CD4-positive, alpha-beta T cell (primary cell): Measurements from ENCODE around the gene C9orf72. TPM values are rescaled to one million over a fixed set of nuclear protein-coding genes. Genes with fewer than 3 reads are reported as not detected.
A peak's percentile ranks its signal among the peaks of the same experiment; 100 is the strongest.

ENCODE experiments used
- ATAC-seq: fragments of 200-7000 bp; cut with Tn5 transposase; one replicate; pipeline ENCODE4 v1.10.0; 2022; ENCODE audit warnings: mild to moderate bottlenecking; ENCODE audit not compliant: poor library complexity
- CTCF ChIA-PET: fragments of 350-600 bp; sonication (Branson Sonifier 250); formaldehyde crosslinking; loops from one replicate; lab custom pipeline; 2021; ENCODE audit warnings: antibody characterized with exemption, inconsistent platforms; lab: Charles Lee
- POLR2A ChIA-PET: fragments of 350-600 bp; sonication (Branson Sonifier 250); formaldehyde crosslinking; loops from one replicate; lab custom pipeline; 2021; ENCODE audit warnings: antibody characterized with exemption, inconsistent platforms; lab: Charles Lee
- DNase-seq, 14 experiments: peaks; one replicate each; pipeline ENCODE4 v3.0.0-alpha.2; 2013 to 2020; ENCODE audit warnings: mixed read lengths in 2 of 14
- H3K27ac ChIP-seq, 2 donors: one replicate each; pipeline versions ENCODE4 v1.5.1 to v1.7.0; 2013; ENCODE audit warnings: low read length in 2 of 2, low read depth in 1 of 2, mild to moderate bottlenecking in 1 of 2
- H3K27me3 ChIP-seq, 2 experiments: 1 replicate in 1 of 2; 2 replicates in 1 of 2; pipeline versions ENCODE4 v1.6.1 to v1.7.0; 2013; ENCODE audit warnings: low read length in 2 of 2, control low read depth in 1 of 2, mild to moderate bottlenecking in 1 of 2, moderate library complexity in 1 of 2; ENCODE audit not compliant: insufficient read depth in 2 of 2, control insufficient read depth in 1 of 2
- H3K36me3 ChIP-seq: one replicate; pipeline ENCODE4 v1.6.1; 2013; ENCODE audit warnings: low read length, control low read depth; ENCODE audit not compliant: insufficient read depth
- H3K4me1 ChIP-seq: one replicate; pipeline ENCODE4 v1.6.1; 2013; ENCODE audit warnings: low read length, control low read depth; ENCODE audit not compliant: insufficient read depth
- H3K4me3 ChIP-seq: one replicate; pipeline ENCODE4 v1.5.1; 2013; ENCODE audit warnings: mild to moderate bottlenecking, low read length, moderate library complexity
- H3K9me3 ChIP-seq, 2 experiments: 1 replicate in 1 of 2; 2 replicates in 1 of 2; pipeline versions ENCODE4 v1.6.1 to v1.7.0; 2013; ENCODE audit warnings: low read length in 2 of 2, mild to moderate bottlenecking in 2 of 2, control low read depth in 1 of 2, moderate library complexity in 1 of 2; ENCODE audit not compliant: control insufficient read depth in 1 of 2, insufficient read depth in 1 of 2
- H3K27ac Mint-ChIP-seq: one replicate; pipeline ENCODE4 v1.8.0; 2020; ENCODE audit warnings: mixed read lengths
- H3K27me3 Mint-ChIP-seq: one replicate; pipeline ENCODE4 v1.8.0; 2021; ENCODE audit warnings: mixed read lengths
- H3K36me3 Mint-ChIP-seq: one replicate; pipeline ENCODE4 v1.8.0; 2021; ENCODE audit warnings: low read depth, mixed read lengths
- H3K4me1 Mint-ChIP-seq: one replicate; pipeline ENCODE4 v1.8.0; 2021; ENCODE audit warnings: low read depth, mixed read lengths
- H3K4me3 Mint-ChIP-seq: one replicate; pipeline ENCODE4 v1.8.0; 2020; ENCODE audit warnings: mild to moderate bottlenecking, mixed read lengths
- H3K9me3 Mint-ChIP-seq: one replicate; pipeline ENCODE4 v1.8.0; 2020; ENCODE audit warnings: mixed read lengths
- intact Hi-C, 2 experiments: fragments of 100-400 bp; cut with DNase I in 1 of 2; cut with micrococcal nuclease in 1 of 2; formaldehyde crosslinking; loops; one replicate each; pipeline versions ENCODE4 v1.15.1 to v1.9.0; 2023 to 2025; cut with DNase I, micrococcal nuclease
- total RNA-seq, 174 experiments: library from RNA in 2 of 174; stranded (reverse) in 2 of 174; gene quantifications; one replicate each; pipeline ENCODE4 v1.2.3 and lab custom pipeline; 2021 to 2026
- TF ChIP-seq, protein P1 (sequence below): fragments of 200-600 bp; IDR thresholded peaks from one replicate; pipeline ENCODE4 v1.8.0; 2022; ENCODE audit warnings: antibody characterized with exemption, mild to moderate bottlenecking

Gene C9orf72
- total RNA-seq, 2 experiments from 2014 or later, result 36.9 to 39.2 TPM

DNA sequence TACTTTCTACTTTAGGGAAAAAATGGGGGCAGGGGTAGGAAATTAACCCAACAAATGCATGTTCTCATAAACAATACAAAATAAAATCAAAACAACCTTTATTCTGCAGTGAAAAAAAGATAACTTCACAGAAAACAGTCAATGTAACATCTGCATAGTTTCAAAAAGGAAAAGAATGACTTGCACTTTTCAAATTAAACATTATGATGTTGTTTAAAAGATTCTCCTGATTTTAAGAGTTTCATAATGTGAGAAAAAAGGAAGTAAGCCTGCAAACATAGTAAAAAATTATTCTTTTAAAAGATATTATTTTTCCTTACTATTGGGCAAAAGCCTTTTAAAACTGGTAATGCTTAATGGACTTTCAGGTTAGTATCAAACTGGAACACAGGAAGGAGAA, 7.6 kb downstream of the C9orf72 start:
- Mint-ChIP-seq H3K27ac (peak overlapping the region; percentile 89), H3K4me3 (no peak overlapping the region), H3K27me3 (no peaks in the 10 kb centered on the region), H3K36me3 (peaks cover 50% of the 10 kb centered on the region), H3K4me1 (peaks cover 37% of the 10 kb centered on the region), H3K9me3 (no peaks in the 10 kb centered on the region)
- no peaks in the 10 kb centered on the region for H3K27me3 ChIP-seq
- H3K9me3 ChIP-seq, result no peaks in the 10 kb centered on the region
- CTCF ChIA-PET, result no interaction called here
- no peak for DNase-seq
- intact Hi-C loops, result no loop called here
- TF ChIP-seq, protein P1, sequence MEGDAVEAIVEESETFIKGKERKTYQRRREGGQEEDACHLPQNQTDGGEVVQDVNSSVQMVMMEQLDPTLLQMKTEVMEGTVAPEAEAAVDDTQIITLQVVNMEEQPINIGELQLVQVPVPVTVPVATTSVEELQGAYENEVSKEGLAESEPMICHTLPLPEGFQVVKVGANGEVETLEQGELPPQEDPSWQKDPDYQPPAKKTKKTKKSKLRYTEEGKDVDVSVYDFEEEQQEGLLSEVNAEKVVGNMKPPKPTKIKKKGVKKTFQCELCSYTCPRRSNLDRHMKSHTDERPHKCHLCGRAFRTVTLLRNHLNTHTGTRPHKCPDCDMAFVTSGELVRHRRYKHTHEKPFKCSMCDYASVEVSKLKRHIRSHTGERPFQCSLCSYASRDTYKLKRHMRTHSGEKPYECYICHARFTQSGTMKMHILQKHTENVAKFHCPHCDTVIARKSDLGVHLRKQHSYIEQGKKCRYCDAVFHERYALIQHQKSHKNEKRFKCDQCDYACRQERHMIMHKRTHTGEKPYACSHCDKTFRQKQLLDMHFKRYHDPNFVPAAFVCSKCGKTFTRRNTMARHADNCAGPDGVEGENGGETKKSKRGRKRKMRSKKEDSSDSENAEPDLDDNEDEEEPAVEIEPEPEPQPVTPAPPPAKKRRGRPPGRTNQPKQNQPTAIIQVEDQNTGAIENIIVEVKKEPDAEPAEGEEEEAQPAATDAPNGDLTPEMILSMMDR, result no peak
- no peak overlapping the region for H3K27ac ChIP-seq
- peaks cover 25% of the 10 kb centered on the region for H3K36me3 ChIP-seq
- peaks cover 3% of the 10 kb centered on the region for H3K4me1 ChIP-seq
- H3K4me3 ChIP-seq, result no peak overlapping the region
- POLR2A ChIA-PET, result interaction anchor here (1.2 kb wide), 1 partner anchor 7 kb away, joined by 3 read pairs; the partner anchor contains the start of gene C9orf72
- ATAC-seq, result no peak

DNA sequence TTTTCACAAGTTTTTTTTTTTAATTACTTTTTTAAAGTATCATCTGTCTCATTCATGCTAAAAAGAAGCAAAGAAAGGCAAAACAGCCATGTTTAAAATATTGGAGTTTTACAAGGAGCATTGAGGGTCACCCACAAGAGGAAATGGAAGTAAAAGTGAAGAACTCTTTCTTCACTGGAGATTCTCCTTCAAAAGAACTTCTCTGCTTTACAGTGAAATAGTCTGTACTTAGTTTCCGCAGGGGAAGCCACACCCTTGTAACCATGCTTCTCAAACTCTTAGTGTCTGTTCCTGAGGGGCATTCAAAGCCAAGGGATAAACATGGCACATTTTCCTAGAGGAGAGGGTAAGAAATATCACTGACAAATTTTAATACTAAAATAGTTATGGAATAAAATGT, 8.6 kb downstream of the C9orf72 start:
- DNase-seq, result no peak
- no peak overlapping the region for H3K4me3 ChIP-seq
- H3K4me3 Mint-ChIP-seq, result peak overlapping the region; percentile 77
- peaks cover 55% of the 10 kb centered on the region for H3K36me3 Mint-ChIP-seq
- H3K27me3 ChIP-seq, result no peaks in the 10 kb centered on the region
- H3K9me3 ChIP-seq, result no peaks in the 10 kb centered on the region
- ATAC-seq, result peak; percentile 66
- ChIA-PET CTCF (no interaction called here), POLR2A (interaction anchor here (1.2 kb wide), 1 partner anchor 8 kb away, joined by 3 read pairs; the partner anchor contains the start of gene C9orf72)
- H3K4me1 Mint-ChIP-seq, result peaks cover 37% of the 10 kb centered on the region
- H3K27ac ChIP-seq, result no peak overlapping the region
- TF ChIP-seq, protein P1, result no peak
- no peaks in the 10 kb centered on the region for H3K27me3 Mint-ChIP-seq
- intact Hi-C loops, result no loop called here
- H3K36me3 ChIP-seq, result peaks cover 27% of the 10 kb centered on the region
- no peaks in the 10 kb centered on the region for H3K9me3 Mint-ChIP-seq
- H3K27ac Mint-ChIP-seq, result peak overlapping the region; percentile 89
- H3K4me1 ChIP-seq, result peaks cover 3% of the 10 kb centered on the region

DNA sequence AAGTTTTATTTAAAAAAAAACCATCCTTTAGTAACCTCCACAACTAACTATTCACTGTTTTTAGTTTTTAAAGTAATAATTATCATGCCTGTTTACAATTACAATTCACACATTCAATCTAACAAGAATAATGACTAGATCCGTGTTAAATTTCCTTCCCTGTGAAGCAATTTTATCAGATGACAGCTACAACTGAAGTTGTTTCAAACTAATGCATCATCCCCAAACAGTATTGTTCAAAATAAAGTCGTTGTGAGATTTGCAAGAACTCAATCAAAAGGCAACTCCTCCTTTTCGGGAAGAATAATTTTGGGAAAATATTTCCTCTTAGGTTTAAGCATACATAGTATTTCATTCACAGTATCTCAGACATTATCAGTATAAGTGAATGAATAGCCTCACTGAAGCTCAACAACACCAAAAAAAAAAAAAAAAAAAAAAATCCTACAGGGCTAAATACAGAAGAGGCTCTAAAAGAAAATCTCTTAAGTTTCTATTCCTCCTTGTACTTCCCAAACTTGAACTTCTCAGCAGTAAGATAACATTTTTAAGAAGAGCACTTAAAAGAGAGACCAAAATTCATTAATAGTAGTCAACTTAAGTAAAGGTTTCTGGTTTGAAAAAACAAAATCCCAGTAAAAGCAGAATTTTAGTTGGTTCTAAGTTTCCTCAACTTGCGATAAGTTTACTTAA, 9.4 kb downstream of the C9orf72 start:
- POLR2A ChIA-PET, result interaction anchor here (0.5 to 1.0 kb wide), 2 partner anchors 9 to 12 kb away, joined by 3 to 6 read pairs; partner anchors contain the start of gene C9orf72
- intact Hi-C loops, result no loop called here
- TF ChIP-seq, protein P1, result no peak

More for the DNA sequence above, 9.4 kb downstream of the C9orf72 start:
- Histone ChIP-seq H3K4me3 (no peak overlapping the region), H3K36me3 (peaks cover 34% of the 10 kb centered on the region), H3K27me3 (no peaks in the 10 kb centered on the region), H3K9me3 (no peaks in the 10 kb centered on the region), H3K27ac (no peak overlapping the region), H3K4me1 (peaks cover 3% of the 10 kb centered on the region)
- H3K36me3 Mint-ChIP-seq, result peaks cover 63% of the 10 kb centered on the region
- no peaks in the 10 kb centered on the region for H3K27me3 Mint-ChIP-seq
- DNase-seq (no peak), ATAC-seq (no peak)
- no peak overlapping the region for H3K4me3 Mint-ChIP-seq
- peak overlapping the region; percentile 89 for H3K27ac Mint-ChIP-seq
- no peaks in the 10 kb centered on the region for H3K9me3 Mint-ChIP-seq
- peaks cover 37% of the 10 kb centered on the region for H3K4me1 Mint-ChIP-seq
- CTCF ChIA-PET, result no interaction called here
